NB4 (cell line): ENCODE measurements around the gene XXYLT1.

Experiments
- MYC ChIP-seq: IDR thresholded peaks from 2 replicates; pipeline ENCODE4 v1.6.1; 2011; ENCODE audit warnings: low read depth, low read length
- POLR2A ChIP-seq: IDR thresholded peaks from 2 replicates; pipeline ENCODE4 v1.6.1; 2011; ENCODE audit warnings: mild to moderate bottlenecking; ENCODE audit not compliant: insufficient read length; ENCODE audit errors: extremely low read depth
- TF ChIP-seq, protein P1 (sequence below): IDR thresholded peaks from one replicate; pipeline ENCODE4 v1.5.1; 2012; ENCODE audit warnings: low read depth, low read length

DNA sequence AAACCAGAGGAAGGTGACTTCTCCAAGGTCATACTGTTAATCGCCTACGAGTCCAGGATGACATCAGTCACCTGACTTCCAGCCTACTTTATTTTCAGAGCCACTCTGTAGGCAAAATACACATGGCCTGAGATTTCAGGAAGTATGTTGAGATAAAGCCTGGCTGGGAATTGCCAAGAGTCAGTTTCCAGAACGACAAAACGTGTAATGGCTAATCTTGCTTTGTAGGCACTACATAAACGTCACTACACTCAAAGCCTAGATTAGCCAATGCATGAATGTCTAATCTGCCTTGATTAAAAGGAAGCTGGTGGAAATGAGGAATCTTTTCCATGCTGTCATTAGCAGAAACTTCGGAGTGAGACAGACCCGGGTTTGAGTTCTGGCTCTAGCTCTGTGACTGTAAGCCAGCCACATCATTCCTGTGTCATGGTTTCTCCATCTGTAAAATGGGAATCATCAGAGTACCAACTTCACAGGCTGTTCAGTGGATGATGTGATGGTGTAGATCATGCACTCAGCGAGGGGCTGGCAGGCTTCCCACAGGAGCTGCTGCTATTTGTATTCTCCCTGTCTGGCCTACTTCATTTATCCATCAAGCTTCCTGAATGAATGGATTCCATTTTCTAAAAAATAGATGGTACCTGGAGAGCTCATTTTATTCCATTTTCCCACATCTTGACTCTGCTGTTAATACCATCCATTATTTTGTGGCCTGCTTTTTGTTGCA, 241.9 kb downstream of the XXYLT1 start:
- TF ChIP-seq, protein P1, sequence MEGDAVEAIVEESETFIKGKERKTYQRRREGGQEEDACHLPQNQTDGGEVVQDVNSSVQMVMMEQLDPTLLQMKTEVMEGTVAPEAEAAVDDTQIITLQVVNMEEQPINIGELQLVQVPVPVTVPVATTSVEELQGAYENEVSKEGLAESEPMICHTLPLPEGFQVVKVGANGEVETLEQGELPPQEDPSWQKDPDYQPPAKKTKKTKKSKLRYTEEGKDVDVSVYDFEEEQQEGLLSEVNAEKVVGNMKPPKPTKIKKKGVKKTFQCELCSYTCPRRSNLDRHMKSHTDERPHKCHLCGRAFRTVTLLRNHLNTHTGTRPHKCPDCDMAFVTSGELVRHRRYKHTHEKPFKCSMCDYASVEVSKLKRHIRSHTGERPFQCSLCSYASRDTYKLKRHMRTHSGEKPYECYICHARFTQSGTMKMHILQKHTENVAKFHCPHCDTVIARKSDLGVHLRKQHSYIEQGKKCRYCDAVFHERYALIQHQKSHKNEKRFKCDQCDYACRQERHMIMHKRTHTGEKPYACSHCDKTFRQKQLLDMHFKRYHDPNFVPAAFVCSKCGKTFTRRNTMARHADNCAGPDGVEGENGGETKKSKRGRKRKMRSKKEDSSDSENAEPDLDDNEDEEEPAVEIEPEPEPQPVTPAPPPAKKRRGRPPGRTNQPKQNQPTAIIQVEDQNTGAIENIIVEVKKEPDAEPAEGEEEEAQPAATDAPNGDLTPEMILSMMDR = no peak
- TF ChIP-seq POLR2A = no peak
- no peak for TF ChIP-seq MYC
